ENCODE results near the gene PIK3CD.

Gene PIK3CD

GRCh38 chr1:9766759-9767442 lies 115.4 kb downstream of the PIK3CD start:
- TF ChIP-seq CTCF (IDR thresholded peaks at IDR 0.05; ENCODE audit: low read depth, low read length, missing control alignments): no peak
- peak; percentile 83 for DNase-seq (ENCODE audit: extremely low read depth, low read depth)

GRCh38 chr1:9767964-9768668 lies 116.6 kb downstream of the PIK3CD start:
- TF ChIP-seq CTCF (IDR thresholded peaks at IDR 0.05; ENCODE audit: low read depth, low read length, missing control alignments): no peak
- no peak for DNase-seq (ENCODE audit: extremely low read depth, low read depth)
- H3K4me3 ChIP-seq (replicated peaks; ENCODE audit: low read depth, low read length): no peak overlapping the region

More at GRCh38 chr1:9766759-9767442, 115.4 kb downstream of the PIK3CD start:
- H3K4me3 ChIP-seq (replicated peaks; ENCODE audit: low read depth, low read length): no peak overlapping the region

DNA sequence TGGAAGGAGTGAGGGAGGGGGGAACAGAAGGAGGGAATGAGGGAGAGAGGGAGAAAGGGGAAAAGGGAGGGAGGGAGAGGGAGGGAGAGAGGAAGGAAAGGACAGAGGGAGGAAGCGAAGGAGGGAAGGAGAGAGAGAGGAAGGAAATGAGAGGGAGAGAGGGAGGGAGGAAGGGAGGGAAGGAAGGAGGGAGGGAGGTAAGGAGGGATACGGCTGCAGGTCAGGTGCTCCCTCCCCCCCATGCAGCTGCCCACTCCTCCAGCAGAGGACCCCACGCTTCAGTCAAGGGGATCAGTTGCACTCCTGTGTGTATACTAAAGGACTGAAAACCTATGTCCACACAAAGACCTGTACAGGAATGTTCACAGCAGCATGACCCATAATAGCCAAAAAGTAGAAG lies 117.5 kb downstream of the PIK3CD start:
- DNase-seq (ENCODE audit: extremely low read depth, low read depth): no peak
- no peak overlapping the region for H3K4me3 ChIP-seq (replicated peaks; ENCODE audit: low read depth, low read length)
- TF ChIP-seq CTCF (IDR thresholded peaks at IDR 0.05; ENCODE audit: low read depth, low read length, missing control alignments): no peak

DNA sequence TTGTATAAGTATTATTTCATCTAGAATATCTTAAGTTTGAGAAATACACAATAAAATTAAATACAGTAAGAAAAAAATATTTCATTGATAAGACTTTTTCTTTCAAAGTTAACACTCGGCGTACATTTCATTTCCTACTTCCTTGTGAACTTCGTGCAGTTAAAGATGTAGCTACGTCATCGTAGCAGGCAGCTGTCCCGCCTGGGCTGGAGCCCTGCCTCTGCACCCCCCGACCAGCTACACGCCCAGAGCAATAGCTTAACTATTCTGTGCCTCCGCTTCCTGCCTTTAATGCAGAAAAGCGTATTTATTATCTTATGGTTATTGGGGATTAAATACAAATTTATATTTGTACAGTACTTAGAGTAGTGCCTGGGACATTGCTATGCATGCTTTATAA lies 118.8 kb downstream of the PIK3CD start:
- DNase-seq (ENCODE audit: extremely low read depth, low read depth): no peak
- no peak for TF ChIP-seq CTCF (IDR thresholded peaks at IDR 0.05; ENCODE audit: low read depth, low read length, missing control alignments)
- H3K4me3 ChIP-seq (replicated peaks; ENCODE audit: low read depth, low read length): no peak overlapping the region

- DNase-seq (ENCODE audit: extremely low read depth, low read depth): no peak
- H3K4me3 ChIP-seq (replicated peaks; ENCODE audit: low read depth, low read length): no peak overlapping the region
- TF ChIP-seq CTCF (IDR thresholded peaks at IDR 0.05; ENCODE audit: low read depth, low read length, missing control alignments): no peak
These were observed 123.5 kb downstream of the PIK3CD start for GRCh38 chr1:9774712-9775679.

DNA sequence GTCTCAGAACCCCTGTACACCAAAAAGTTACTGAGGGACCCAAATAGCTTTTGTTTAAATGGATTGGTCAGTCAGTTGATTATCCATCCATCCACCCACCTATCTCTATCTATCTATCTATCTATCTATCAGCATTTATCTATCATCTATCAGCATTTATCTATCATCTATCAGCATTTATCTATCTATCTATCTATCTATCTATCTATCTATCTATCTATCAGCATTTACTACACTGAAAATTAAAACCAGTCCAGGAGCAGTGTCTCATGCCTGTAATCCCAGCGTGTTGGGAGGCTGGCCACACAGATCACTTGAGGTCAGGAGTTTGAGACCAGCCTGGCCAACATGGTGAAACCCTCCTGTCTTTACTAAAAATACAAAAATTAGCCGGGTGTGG lies 125.2 kb downstream of the PIK3CD start:
- TF ChIP-seq CTCF (IDR thresholded peaks at IDR 0.05; ENCODE audit: low read depth, low read length, missing control alignments): no peak
- DNase-seq (ENCODE audit: extremely low read depth, low read depth): no peak
- H3K4me3 ChIP-seq (replicated peaks; ENCODE audit: low read depth, low read length): no peak overlapping the region
